ENCODE results near the gene KDM4B. TPM values are rescaled to one million over a fixed set of nuclear protein-coding genes. Genes with fewer than 3 reads are reported as not detected.

KDM4B gene
- total RNA-seq, 6 experiments from 2014 or later: 17.0 to 27.2 (median 20.3) TPM

GRCh38 chr19:5153601-5154128 is 184.8 kb downstream of the KDM4B start:
- H3K9me3 Mint-ChIP-seq: peaks cover 4% of the 10 kb centered on the region
- H3K27me3 Mint-ChIP-seq (ENCODE audit: insufficient read depth): peaks cover 12% of the 10 kb centered on the region
- peaks cover 8% of the 10 kb centered on the region for H3K4me1 Mint-ChIP-seq (ENCODE audit: low read depth)
- no peaks in the 10 kb centered on the region; the same call in 1 of the 2 replicates for H3K36me3 Mint-ChIP-seq (ENCODE audit: low read depth)
- no peak for TF ChIP-seq CTCF (IDR thresholded peaks at IDR 0.05)
- DNase-seq: no peak
- no peak overlapping the region for H3K4me3 Mint-ChIP-seq
- no peak overlapping the region for H3K27ac Mint-ChIP-seq

GRCh38 chr19:5154129-5154798 is 185.4 kb downstream of the KDM4B start:
- Mint-ChIP-seq H3K27ac (no peak overlapping the region), H3K9me3 (peaks cover 8% of the 10 kb centered on the region), H3K4me3 (no peak overlapping the region), H3K27me3 (ENCODE audit: insufficient read depth) (peaks cover 14% of the 10 kb centered on the region), H3K4me1 (ENCODE audit: low read depth) (peaks cover 8% of the 10 kb centered on the region), H3K36me3 (ENCODE audit: low read depth) (no peaks in the 10 kb centered on the region; the same call in 1 of the 2 replicates)
- no peak for DNase-seq
- peak; percentile 71 for TF ChIP-seq CTCF (IDR thresholded peaks at IDR 0.05)

- no peak for TF ChIP-seq CTCF (IDR thresholded peaks at IDR 0.05)
- Mint-ChIP-seq H3K4me1 (ENCODE audit: low read depth) (peaks cover 8% of the 10 kb centered on the region), H3K27ac (no peak overlapping the region), H3K4me3 (no peak overlapping the region), H3K9me3 (peaks cover 8% of the 10 kb centered on the region), H3K27me3 (ENCODE audit: insufficient read depth) (peaks cover 9% of the 10 kb centered on the region), H3K36me3 (ENCODE audit: low read depth) (no peaks in the 10 kb centered on the region; the same call in 1 of the 2 replicates)
- no peak for DNase-seq
Observed at GRCh38 chr19:5154799-5155426, 186.0 kb downstream of the KDM4B start.

- no peak overlapping the region for H3K4me3 Mint-ChIP-seq
Observed at GRCh38 chr19:5155586-5156210, 186.8 kb downstream of the KDM4B start.

More at GRCh38 chr19:5155586-5156210, 186.8 kb downstream of the KDM4B start:
- peaks cover 7% of the 10 kb centered on the region for H3K27me3 Mint-ChIP-seq (ENCODE audit: insufficient read depth)
- TF ChIP-seq CTCF (IDR thresholded peaks at IDR 0.05): no peak
- H3K36me3 Mint-ChIP-seq (ENCODE audit: low read depth): no peaks in the 10 kb centered on the region; the same call in 1 of the 2 replicates
- no peak overlapping the region for H3K27ac Mint-ChIP-seq
- H3K4me1 Mint-ChIP-seq (ENCODE audit: low read depth): peaks cover 8% of the 10 kb centered on the region
- H3K9me3 Mint-ChIP-seq: peaks cover 8% of the 10 kb centered on the region
- no peak for DNase-seq

All from HFFc6 (cell line).